ENCODE results near the gene SSR4.

Gene SSR4

DNA sequence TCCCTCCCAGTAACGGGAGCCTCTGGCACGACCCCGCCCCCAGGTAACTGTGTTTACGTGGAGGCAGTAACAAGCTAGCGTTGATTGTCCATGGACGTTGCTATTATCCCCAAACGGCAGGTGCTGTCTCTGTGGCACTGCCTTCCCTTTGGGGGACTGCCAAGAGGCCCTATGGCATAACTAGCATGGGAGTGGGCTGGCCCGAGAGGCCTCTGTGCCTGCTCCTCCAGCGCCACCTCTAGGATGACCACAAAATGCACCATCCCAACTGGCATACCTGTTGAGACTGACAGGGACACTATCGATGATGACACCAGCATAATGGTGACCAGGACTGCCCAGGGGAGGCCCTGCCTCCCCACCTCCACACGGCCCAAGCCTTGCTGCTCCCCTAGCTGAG, 12.2 kb upstream of the SSR4 start:
- DNase-seq, result no peak

DNA sequence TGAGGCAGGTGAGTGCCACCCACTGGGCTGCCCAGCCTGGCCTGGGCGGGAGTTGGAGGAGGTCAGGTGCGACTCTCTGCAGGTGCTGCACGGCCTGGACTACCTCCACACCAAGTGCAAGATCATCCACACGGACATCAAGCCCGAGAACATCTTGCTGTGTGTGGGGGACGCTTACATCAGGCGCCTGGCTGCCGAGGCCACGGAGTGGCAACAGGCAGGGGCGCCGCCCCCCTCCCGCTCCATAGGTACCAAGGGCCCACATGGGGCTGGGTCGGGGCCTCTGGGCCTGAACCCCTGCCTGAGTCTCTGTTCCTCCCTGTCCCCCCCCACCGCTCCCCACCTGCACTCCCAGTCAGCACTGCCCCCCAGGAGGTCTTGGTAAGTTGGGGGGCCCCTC, 11.6 kb upstream of the SSR4 start:
- no peak for DNase-seq

DNA sequence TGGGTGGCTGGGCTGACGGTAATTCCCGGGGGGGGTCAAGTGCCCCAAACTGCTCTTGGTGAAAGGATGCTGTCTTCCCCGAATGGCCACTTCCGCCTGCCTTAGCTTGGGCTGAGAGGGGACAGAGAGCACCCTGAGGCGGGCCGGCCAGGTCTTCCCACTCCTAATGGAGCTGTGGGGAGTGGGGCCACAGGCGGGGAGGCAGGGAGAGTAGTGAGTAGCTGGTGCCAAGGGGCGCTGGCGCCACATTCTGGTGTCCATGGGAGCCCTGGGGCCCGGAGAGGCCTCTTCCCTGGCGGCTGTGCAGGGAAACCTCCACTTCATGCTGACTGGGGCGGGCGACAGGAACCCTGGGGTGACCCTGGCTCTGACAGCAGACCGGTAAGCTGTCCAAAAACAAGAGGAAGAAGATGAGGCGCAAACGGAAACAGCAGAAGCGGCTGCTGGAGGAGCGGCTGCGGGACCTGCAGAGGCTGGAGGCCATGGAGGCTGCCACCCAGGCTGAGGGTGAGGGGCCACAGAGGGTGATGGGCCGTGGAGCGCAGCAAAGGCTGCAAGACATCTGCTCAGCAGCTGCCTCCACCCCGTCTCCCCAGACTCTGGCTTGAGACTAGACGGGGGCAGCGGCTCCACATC, 11.0 kb upstream of the SSR4 start:
- DNase-seq, result no peak

DNA sequence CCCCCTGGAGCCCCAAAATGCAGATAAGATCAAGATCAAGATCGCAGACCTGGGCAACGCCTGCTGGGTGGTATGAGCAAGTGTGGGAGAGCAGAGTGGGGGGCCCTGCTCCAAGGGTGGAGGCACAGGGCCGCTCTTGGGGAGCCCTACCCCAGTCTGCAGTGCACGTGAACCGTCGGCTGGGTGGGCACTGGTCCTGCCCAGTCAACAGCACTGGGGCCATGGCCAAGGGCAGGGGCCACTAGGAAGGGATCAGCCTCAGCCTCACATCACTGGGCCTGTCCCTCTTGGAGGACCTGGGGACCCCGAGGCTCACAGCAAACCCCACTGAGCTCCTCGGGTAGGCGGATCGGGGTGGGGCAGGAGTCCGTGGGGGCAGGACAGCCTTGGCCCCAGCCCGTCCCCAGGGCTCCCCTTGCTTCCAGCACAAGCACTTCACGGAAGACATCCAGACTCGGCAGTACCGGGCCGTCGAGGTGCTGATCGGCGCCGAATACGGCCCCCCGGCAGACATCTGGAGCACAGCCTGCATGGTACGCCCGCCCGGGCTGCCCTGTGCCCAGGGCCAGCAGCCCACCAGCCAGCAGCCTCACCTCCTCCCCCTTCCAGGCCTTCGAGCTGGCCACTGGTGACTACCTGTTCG, 10.0 kb upstream of the SSR4 start:
- no peak for DNase-seq

DNA sequence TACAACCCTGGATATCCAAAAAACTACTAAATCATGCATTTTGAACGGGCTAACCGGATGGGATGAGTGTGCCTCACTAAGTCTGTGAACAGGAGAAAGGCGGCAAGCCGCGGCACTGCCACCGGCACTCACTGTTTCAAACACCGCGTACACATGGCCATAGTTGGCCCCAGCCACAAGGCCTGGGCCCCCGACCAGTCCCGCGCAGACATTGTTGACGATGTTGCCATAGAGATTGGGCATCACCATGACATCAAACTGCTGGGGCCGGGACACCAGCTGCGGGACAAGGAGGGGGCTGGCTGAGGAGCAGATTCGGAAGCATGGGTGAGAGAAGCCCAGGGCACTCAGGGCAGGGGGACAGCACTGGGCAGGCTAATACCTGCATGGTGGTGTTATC, 7.8 kb upstream of the SSR4 start:
- DNase-seq, result no peak

DNA sequence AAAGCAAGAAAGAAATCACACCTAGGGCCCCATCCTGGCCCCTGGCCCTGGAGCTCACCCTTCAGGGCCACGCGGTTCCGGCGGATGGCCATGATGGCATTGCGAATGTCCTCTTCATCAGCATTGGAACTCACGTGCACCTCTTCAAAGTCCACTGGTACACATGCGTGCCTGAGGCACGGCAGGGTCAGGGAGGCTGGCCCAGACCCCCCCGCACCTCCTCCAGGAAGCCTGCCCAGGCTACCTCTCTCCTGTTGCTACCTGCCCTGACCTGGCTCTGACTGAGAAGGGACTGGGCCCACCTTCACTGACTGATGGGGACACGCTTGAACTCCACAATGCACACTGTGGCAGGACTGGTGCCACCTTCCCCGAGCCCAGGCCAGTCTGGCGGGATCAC, 4.8 kb upstream of the SSR4 start:
- DNase-seq, result no peak

DNA sequence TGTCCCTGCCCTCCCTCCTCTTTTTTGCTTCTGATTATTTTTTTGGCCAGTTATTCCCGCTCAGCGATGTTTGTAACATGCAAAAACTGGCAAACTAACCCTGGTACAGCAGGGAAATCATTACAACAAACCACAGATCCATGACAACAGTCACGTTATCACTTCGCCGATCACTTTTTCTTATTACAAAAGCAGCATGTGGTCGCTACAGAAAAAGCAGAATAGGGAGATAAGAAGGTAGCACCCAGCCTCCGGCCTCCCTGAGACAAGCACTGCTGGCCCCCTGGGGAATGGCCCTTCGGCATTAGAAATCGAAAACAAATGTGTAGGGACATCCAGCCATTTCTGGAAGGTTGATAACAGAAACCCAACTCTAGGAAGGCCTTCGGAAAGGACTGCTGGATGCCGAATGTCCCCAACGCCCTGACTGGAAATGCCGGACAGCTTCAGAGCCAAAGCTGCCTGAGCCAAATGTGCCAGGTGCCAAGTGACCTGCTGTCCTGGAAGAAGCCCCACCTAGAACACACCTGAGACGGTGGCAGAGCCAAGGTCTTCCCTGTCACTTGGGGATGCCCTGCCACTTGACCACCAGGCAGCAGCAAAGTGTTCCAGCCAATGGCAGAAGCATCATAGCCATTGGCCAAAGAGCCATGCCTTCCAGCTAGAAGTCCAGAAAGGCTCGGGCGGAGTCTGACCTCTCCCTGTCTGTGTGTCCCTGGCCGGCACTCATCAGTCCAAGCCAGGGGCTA, 3.2 kb upstream of the SSR4 start:
- no peak for DNase-seq

DNA sequence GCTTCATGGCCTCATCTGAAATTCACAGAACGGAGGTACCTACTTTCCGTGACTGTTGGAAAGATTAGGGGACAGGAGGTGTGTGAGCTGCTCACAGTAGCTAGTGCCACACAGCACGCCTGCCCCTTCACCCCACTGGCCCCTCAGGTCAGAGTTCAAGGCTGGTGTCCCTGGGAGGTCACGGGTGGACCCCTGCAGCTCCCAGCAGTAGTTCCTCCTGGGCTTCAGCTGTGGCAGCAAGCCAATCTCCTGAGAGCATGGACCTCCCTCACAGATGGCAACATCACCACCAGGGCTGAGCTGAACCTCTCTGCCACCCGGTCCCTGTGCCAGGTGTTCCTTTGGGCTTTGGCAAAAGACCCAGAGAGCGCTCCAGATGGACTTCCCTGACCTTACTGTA, 2.1 kb upstream of the SSR4 start:
- no peak for DNase-seq

DNA sequence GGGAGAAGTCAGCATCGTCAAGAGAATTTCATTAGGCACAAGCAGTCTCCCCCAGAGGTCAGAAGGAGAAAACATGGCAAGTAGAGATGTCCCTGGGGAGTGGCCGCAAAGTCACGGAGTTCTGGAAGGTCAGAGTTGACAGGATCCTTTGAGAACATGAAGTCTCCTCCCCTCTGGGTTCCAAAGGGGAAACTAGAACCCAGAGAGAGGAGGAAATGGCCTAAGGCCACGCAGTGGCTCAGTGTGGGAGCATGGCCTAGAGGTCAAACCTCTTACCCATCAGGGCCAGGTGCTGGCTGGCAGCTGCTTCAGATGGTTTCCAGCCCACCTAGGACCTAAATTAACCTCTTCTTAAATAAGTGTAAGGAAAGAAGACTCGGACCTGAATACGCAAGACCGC, 1.2 kb upstream of the SSR4 start:
- no peak for DNase-seq

DNA sequence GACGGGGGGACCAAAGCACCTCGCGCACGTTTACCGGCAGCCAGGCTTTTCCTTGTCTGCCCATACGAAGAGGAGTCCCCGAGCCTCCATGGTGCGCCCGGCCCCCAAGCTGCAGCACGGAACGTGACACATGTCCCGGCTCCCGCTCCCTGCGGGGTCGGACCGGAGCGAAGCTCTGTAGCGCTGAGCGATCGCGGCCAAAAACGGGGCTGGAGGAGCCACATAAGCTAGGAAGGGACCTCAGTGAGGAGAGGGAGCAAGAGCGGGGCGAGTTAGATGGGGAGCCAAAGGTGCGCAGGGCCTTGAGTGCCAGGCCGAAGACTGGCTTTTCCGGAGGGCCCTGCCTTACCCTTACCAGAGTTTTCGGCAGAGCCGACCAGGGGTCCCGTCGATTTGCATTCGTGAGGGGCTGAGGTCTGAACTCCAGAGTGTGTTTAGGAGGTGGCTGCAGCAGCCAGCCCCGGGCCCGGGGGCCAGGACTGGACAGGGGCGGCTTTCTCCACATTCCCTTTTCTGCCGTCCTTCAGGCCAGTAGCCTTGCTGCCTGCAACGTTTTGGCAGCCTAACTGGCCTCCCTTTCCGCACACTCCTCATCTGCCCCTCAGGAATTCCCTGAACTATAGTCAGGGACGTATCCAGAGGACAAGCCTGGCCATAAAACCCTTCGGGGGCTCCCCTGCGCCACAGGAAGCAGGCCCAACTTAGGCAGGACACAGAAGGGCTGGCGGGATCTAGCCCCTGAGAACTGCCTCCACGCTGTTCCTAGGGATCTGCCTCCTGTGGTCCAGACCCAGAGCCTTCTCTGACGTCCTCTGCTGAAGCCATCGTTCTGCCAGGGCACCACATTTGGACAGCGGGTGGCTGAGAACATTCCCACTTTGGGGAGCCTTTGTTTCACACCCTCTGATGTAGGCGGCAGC, 689 bp downstream of the SSR4 start:
- DNase-seq, result peak; percentile 15

DNA sequence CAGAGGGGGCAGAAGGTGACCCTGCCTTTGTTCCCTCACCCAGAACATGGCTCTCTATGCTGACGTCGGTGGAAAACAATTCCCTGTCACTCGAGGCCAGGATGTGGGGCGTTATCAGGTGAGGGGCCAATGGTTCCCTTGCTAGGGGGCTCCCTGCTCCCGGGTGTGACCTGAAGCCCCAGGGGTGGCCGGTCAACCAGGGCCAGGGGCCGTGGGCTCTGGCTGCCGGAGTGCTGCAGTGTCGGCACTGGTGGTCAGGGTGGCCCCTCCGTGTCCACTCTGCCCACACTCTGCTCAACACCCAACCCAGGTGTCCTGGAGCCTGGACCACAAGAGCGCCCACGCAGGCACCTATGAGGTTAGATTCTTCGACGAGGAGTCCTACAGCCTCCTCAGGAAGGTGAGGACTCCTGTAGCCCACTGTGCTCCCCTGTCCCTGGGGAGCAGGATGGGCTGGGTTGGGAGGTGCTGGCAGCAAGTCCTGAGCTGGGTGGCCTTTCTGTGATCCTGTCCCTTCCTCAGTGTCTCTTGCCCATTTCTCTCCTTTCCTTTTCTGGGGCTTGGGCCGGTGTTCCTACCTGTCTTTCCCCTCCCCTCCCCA, 3.0 kb downstream of the SSR4 start:
- no peak for DNase-seq

DNA sequence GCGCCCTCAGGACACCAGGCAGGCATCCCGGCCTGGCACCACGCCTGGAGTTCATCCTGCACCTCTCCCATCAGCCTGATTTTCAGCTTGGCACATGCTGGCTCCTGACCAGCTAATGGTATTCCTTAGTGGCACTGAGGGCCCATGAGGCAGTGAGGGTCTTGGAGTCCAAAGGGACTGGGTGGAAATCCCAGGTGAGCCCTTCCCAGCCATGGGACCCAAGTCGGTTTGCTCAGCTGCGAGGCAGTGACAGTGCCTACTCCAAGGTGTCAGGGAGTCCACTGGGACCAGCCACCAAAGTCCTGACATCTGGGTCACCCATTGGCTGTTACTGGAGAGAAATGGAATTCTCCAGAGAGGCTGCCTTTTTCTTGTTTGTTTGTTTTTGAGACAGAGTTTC, 4.9 kb downstream of the SSR4 start:
- no peak for DNase-seq

DNA sequence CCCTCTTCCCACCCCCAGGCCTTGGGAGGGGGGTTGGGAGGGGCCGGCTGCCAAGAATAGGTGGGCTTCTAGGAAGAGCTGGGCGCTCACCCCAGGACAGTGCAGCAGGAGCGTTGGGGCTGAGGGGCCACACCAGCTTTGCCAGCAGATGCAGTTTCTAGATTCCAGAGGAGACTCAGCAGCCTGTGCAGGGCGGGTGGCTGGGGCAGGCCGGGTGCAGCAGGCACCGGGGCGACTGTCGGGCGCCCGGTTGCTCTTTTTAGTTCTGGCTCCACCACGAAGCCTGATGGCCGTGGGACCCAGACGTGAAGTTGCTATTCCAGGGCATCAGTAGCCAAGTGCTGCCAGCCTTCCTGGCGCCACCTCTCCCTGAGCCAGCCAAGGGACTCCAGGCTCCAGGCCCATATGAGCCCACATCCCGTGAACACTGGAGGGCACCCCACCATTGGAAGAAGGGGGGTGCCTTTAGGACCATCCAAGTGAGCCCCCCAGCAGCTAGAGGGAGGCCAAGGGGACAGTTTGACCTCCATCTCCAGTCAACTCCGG, 5.8 kb downstream of the SSR4 start:
- no peak for DNase-seq

DNA sequence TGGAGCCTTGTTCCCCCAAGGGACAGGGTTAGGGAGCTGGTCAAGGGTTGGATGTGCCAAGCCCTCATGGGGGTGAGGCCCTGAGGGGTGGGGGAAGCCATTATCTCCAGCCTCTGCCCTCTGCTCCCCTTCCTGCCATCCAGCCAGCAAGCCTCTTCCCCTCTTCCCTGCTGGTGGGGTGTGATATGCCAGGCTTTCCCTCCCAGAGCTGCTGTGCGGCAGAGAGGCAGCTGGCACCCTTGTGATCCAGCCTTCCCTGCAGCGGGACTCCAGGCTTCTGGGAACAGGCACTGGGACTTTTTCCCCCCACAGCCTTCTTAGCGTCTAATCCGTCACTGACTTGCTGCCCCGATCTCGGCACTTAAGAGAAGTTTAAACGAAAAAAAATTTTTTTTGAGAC, 6.3 kb downstream of the SSR4 start:
- DNase-seq, result no peak

DNA sequence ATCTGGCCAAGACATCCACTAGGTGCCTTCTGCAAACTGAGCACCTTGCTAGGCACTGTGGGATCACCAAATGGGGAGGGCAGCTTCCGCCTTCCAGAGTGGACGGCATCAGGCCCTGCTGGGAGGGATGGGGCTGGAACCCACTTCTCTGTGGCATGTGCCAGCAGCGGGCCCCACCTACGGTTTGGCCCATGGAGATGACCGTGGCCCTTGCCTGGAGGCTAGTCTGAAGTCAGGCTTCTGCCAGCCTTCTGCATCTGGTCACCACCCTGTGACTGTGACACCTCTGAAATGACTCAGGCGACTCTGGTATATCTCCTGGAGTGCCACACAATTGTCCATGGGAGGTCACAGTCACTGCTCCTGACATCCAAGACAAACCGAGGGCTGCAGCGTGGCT, 7.2 kb downstream of the SSR4 start:
- DNase-seq, result no peak

DNA sequence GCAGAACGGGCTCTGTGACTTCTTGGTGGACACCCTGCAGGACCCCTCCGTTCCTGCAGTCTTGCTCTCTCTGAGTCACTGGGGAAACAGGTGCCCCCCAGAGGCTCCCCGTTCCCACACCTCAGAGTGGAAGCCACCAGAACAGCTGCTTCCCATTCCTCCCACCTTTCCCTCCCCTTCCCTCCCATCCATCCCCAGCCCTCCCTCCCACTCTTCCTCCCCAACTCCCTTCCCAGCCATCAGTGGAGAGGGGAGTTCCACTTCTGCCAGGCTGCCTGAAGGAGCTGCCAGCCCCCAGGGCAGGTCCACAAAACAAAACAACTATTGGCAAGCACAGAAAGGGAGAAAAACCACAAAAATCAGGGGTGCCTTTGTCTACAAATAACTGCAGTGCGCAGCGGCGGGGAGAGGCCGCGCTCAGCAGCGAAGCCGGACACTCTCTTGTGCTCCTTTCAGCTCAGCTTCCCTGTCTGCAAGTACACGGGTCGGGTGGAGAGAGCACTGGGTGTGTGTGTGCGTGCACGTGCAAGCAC, 8.1 kb downstream of the SSR4 start:
- no peak for DNase-seq

DNA sequence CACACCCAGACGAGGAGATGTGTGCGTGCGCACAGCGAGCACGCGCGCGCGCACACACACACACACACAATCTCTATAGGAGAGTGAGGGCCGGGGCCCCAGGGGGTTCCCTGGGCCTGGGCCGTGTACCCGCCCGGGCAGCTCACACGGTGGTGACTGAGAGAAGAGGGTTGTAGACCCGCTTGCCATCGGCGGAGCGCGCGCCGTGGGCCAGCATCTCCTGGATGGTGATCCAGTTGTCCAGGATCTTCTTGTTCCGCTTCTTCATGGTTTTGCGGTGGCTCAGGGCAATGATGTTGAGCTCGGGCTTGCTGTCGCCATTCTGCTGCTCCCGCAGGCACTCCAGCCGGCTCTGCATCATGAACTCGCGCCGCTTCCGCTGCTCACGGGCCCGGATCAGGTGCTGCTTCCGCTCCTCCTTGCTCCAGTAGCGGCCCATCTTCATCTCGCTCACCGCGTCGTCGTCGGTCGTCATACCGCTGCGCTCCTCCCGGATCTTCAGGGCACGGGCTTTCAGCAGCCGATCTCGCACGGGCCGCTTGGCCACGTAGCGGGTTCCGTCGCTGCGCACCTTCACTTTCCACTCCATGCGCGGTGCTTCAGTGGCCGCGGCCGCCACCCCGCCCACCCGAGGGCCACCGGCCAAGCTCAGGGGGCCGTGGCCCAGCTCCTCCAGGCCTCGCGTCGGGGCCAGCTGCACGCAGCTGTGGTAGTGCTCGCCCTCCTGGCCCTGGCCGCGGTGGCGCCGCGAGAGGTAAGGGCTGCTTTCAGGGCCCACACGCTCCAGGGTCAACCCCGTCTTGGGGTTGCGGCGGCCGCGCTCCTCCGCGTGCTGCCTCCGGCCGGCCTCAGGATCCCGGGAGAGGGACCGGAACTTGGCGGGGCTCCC, 9.0 kb downstream of the SSR4 start:
- no peak for DNase-seq

DNA sequence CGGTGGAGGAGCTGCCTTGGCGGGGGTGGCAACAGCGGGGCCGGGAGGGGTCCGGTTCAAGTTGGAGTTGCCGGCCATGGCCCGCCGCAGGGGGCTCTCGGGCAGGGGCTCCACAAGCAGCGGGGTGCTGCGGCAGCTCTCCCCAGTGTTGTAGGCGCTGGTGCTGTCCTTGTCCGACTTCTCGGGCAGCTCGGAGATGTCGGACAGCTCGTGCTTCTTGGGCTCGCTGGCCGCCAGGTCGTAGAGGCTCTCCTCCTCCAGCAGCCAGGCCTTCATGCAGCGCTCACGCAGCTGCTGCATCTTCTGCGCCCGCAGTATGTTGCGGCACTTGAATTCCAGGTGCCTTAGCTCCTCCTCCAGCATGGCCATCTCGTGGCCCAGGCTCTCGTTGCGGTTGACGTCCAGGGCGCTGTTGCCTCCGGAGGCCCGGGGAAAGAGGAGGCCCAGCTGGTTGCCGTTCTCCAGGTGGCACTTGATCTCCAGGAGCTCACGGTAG, 9.7 kb downstream of the SSR4 start:
- no peak for DNase-seq

DNA sequence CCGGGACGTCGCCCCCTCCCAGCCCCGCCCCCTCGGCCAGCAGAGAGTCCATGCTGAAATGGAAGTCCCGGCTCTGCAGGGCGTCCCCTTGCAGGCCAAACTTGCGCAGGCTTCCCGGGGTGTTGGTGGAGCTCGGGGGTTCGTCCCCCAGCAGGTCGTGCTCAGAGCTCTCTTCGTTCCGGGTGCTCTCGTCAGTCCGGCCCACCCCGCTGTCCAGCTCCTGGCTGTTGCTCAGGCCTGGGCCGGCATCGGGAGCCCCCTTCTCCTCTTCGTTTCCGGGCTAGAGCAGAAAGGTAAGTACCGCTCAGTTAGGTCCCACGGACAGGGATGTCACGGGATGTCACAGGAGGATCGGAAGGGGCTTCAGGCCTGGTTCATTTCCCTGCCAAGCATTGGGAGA, 10.2 kb downstream of the SSR4 start:
- DNase-seq, result no peak

DNA sequence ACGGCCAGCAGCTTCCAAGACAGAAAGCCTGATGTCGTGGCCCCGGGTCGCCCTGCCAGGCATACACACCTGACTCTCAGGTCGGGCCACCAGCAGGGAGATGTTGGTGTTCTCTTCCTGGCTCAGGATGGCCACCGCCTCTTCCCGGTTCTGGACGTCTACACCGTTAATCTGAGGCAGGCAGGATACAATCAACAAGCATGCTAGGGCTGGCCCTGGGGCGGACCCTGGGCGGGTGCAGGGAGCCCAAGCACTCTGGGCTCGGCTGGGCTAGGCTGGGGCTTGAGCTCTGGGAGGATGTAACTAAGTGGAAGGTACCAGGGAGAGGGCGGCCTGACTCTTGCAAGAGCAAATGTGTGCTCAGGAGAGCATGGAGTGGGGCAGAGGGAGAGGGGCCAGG, 11.0 kb downstream of the SSR4 start:
- DNase-seq, result no peak

DNA sequence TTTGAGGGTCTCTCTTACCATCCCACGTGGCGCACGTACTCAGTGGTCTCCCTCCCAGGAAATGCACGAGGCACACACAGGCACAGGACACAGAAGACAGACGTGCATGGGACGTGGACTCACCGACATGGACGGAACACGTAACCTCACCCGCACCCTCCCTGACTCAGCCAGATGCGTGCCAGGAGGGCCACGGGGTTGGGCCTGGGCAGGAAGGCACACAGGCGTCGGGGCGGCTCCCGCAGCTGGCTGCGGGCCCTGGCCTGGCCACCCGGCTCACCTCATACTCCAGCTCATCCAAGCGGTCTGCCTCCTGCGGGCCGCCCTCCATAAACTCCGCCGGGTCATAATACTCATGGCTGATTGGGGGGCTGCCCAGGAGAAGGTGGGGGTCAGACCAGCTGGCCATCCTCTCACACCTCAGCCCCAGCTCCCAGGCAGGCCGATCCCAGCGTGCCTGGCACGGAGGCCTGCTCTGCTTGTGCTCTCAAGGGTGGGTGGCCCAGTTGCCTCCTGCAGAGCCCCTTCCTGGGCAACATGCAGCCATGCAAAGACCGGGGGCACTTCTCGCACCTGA, 12.6 kb downstream of the SSR4 start:
- DNase-seq, result no peak
